ENCODE results near the gene FPR2.

The FPR2 gene

GRCh38 chr19:51793994-51794393 is 33.0 kb downstream of the FPR2 start:
- no peak overlapping the region for H3K4me3 ChIP-seq (ENCODE audit: severe bottlenecking)
- H3K9me3 ChIP-seq (ENCODE audit: severe bottlenecking) = no peaks in the 10 kb centered on the region
- DNase-seq (ENCODE audit: low spot score) (no peak), ATAC-seq (ENCODE audit: low read depth) (no peak)
- H3K27me3 ChIP-seq (ENCODE audit: insufficient read depth, poor library complexity, severe bottlenecking) = no peaks in the 10 kb centered on the region
- H3K4me1 ChIP-seq (ENCODE audit: insufficient read depth, poor library complexity, severe bottlenecking) = no peaks in the 10 kb centered on the region
- no peak for TF ChIP-seq CTCF (IDR thresholded peaks at IDR 0.05; ENCODE audit: poor library complexity, severe bottlenecking)
- no peaks in the 10 kb centered on the region for H3K36me3 ChIP-seq (ENCODE audit: low read depth)
- no peak overlapping the region for H3K27ac ChIP-seq (ENCODE audit: poor library complexity, severe bottlenecking)

GRCh38 chr19:51794885-51795490 is 34.0 kb downstream of the FPR2 start, which contains the start of gene FPR3:
FPR3 (plus strand) TSS chr19:51795157; CDS start chr19:51823749, 28,592 bp downstream.
- no peak for DNase-seq (ENCODE audit: low spot score)
- no peaks in the 10 kb centered on the region for H3K4me1 ChIP-seq (ENCODE audit: insufficient read depth, poor library complexity, severe bottlenecking)
- ATAC-seq (ENCODE audit: low read depth) = no peak
- H3K36me3 ChIP-seq (ENCODE audit: low read depth) = no peaks in the 10 kb centered on the region
- no peaks in the 10 kb centered on the region for H3K9me3 ChIP-seq (ENCODE audit: severe bottlenecking)
- H3K27ac ChIP-seq (ENCODE audit: poor library complexity, severe bottlenecking) = no peak within 1 kb of the TSS
- no peaks in the 10 kb centered on the region for H3K27me3 ChIP-seq (ENCODE audit: insufficient read depth, poor library complexity, severe bottlenecking)
- H3K4me3 ChIP-seq (ENCODE audit: severe bottlenecking) = no peak within 1 kb of the TSS
- TF ChIP-seq CTCF (IDR thresholded peaks at IDR 0.05; ENCODE audit: poor library complexity, severe bottlenecking) = no peak

GRCh38 chr19:51796195-51796679 is 35.3 kb downstream of the FPR2 start:
- no peak for TF ChIP-seq CTCF (IDR thresholded peaks at IDR 0.05; ENCODE audit: poor library complexity, severe bottlenecking)
- H3K9me3 ChIP-seq (ENCODE audit: severe bottlenecking) = no peaks in the 10 kb centered on the region
- DNase-seq (ENCODE audit: low spot score) (no peak), ATAC-seq (ENCODE audit: low read depth) (no peak)
- H3K27me3 ChIP-seq (ENCODE audit: insufficient read depth, poor library complexity, severe bottlenecking) = no peaks in the 10 kb centered on the region
- no peaks in the 10 kb centered on the region for H3K36me3 ChIP-seq (ENCODE audit: low read depth)
- H3K4me1 ChIP-seq (ENCODE audit: insufficient read depth, poor library complexity, severe bottlenecking) = no peaks in the 10 kb centered on the region
- H3K4me3 ChIP-seq (ENCODE audit: severe bottlenecking) = no peak overlapping the region
- no peak overlapping the region for H3K27ac ChIP-seq (ENCODE audit: poor library complexity, severe bottlenecking)

GRCh38 chr19:51797480-51797879 is 36.5 kb downstream of the FPR2 start:
- ATAC-seq (ENCODE audit: low read depth) (no peak), DNase-seq (ENCODE audit: low spot score) (no peak)
- no peak for TF ChIP-seq CTCF (IDR thresholded peaks at IDR 0.05; ENCODE audit: poor library complexity, severe bottlenecking)
- Histone ChIP-seq H3K36me3 (ENCODE audit: low read depth) (no peaks in the 10 kb centered on the region), H3K27me3 (ENCODE audit: insufficient read depth, poor library complexity, severe bottlenecking) (no peaks in the 10 kb centered on the region), H3K27ac (ENCODE audit: poor library complexity, severe bottlenecking) (no peak overlapping the region), H3K4me1 (ENCODE audit: insufficient read depth, poor library complexity, severe bottlenecking) (no peaks in the 10 kb centered on the region), H3K4me3 (ENCODE audit: severe bottlenecking) (no peak overlapping the region), H3K9me3 (ENCODE audit: severe bottlenecking) (no peaks in the 10 kb centered on the region)

- no peak for TF ChIP-seq CTCF (IDR thresholded peaks at IDR 0.05; ENCODE audit: poor library complexity, severe bottlenecking)
- no peaks in the 10 kb centered on the region for H3K36me3 ChIP-seq (ENCODE audit: low read depth)
- DNase-seq (ENCODE audit: low spot score) = no peak
- no peak overlapping the region for H3K27ac ChIP-seq (ENCODE audit: poor library complexity, severe bottlenecking)
- H3K27me3 ChIP-seq (ENCODE audit: insufficient read depth, poor library complexity, severe bottlenecking) = no peaks in the 10 kb centered on the region
- H3K9me3 ChIP-seq (ENCODE audit: severe bottlenecking) = no peaks in the 10 kb centered on the region
- ATAC-seq (ENCODE audit: low read depth) = no peak
- no peak overlapping the region for H3K4me3 ChIP-seq (ENCODE audit: severe bottlenecking)
- no peaks in the 10 kb centered on the region for H3K4me1 ChIP-seq (ENCODE audit: insufficient read depth, poor library complexity, severe bottlenecking)
These were observed 37.1 kb downstream of the FPR2 start for GRCh38 chr19:51798062-51798461.

Measured in RWPE2 (cell line).